HepG2 (cell line): Measurements from ENCODE around the gene RCN1.

ENCODE experiments used
- JUND ChIP-seq: sonication (generic); formaldehyde crosslinking; IDR thresholded peaks from 2 replicates; pipeline ENCODE4 v1.8.0; 2022; ENCODE audit warnings: mild to moderate bottlenecking, missing genetic modification reagents
- ZNF138 ChIP-seq: sonication (generic); formaldehyde crosslinking; IDR thresholded peaks from 2 replicates; pipeline ENCODE4 v1.5.0; 2020; ENCODE audit warnings: mild to moderate bottlenecking, low read depth, missing genetic modification reagents
- TF ChIP-seq, protein P1 (sequence below): IDR thresholded peaks from 2 replicates; pipeline ENCODE4 v1.6.1; 2016; ENCODE audit warnings: missing compliant biosample characterization, missing genetic modification reagents, borderline replicate concordance
- TF ChIP-seq, protein P2 (sequence below), 2 experiments: sonication (generic) in 1 of 2; formaldehyde crosslinking in 1 of 2; IDR thresholded peaks; 2 replicates each; pipeline versions ENCODE4 v1.5.1 to v1.6.1; 2011 to 2020; ENCODE audit warnings: borderline replicate concordance in 1 of 2, low read depth in 1 of 2, low read length in 1 of 2, mild to moderate bottlenecking in 1 of 2, missing genetic modification reagents in 1 of 2, moderate library complexity in 1 of 2
- TF ChIP-seq, protein P3 (sequence below): sonication (generic); formaldehyde crosslinking; IDR thresholded peaks from 2 replicates; pipeline ENCODE4 v1.5.1; 2020; ENCODE audit warnings: mild to moderate bottlenecking, missing genetic modification reagents
- TF ChIP-seq, protein P4 (sequence below): sonication (generic); formaldehyde crosslinking; IDR thresholded peaks from 2 replicates; pipeline ENCODE4 v1.8.0; 2022; ENCODE audit warnings: missing genetic modification reagents, mild to moderate bottlenecking, borderline replicate concordance

DNA sequence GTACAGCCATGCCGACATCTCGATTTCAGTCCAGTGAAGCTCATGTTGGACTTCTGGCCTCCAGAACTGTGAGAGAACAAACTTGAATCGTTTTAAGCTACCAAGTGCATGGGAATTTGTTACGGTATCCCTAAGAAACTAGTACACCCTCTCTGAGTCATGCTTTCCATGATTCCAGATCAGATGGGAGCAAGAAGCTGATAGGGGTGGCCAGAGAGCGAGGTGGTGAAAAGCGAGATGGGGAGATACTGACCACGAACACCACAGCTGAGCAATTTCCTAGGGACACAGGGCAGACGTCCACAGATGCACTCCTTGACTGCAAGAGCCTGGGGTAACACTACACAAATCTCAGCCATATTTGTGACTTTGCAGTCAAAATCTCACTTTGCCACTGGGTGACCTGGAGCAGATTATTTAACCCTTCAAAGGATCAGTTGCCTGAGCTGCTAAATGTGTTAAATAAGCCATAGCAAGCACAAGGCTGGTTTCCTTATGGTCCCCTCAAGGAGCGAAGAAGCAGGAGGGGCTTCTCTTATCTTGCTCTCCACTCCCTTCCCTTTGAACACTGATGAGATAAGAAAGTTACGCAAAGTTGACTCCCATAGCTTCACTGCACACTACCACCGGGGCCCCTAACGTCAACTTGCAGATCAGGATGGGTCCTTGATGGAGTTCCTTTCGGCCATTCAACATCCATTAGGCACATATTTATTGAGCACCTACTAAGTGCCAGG, 22.6 kb upstream of the RCN1 start:
- TF ChIP-seq, protein P1, sequence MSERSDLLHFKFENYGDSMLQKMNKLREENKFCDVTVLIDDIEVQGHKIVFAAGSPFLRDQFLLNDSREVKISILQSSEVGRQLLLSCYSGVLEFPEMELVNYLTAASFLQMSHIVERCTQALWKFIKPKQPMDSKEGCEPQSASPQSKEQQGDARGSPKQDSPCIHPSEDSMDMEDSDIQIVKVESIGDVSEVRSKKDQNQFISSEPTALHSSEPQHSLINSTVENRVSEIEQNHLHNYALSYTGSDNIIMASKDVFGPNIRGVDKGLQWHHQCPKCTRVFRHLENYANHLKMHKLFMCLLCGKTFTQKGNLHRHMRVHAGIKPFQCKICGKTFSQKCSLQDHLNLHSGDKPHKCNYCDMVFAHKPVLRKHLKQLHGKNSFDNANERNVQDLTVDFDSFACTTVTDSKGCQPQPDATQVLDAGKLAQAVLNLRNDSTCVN (CRISPR knock-in tag): no peak
- TF ChIP-seq JUND: no peak
- TF ChIP-seq, protein P2, sequence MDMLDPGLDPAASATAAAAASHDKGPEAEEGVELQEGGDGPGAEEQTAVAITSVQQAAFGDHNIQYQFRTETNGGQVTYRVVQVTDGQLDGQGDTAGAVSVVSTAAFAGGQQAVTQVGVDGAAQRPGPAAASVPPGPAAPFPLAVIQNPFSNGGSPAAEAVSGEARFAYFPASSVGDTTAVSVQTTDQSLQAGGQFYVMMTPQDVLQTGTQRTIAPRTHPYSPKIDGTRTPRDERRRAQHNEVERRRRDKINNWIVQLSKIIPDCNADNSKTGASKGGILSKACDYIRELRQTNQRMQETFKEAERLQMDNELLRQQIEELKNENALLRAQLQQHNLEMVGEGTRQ (IDR thresholded peaks at IDR 0.05; ENCODE audit: low read depth, low read length): no peak
- TF ChIP-seq, protein P2 (CRISPR knock-in tag; IDR thresholded peaks at IDR 0.05; ENCODE audit: borderline replicate concordance): no peak
- TF ChIP-seq ZNF138: no peak
- TF ChIP-seq, protein P3, sequence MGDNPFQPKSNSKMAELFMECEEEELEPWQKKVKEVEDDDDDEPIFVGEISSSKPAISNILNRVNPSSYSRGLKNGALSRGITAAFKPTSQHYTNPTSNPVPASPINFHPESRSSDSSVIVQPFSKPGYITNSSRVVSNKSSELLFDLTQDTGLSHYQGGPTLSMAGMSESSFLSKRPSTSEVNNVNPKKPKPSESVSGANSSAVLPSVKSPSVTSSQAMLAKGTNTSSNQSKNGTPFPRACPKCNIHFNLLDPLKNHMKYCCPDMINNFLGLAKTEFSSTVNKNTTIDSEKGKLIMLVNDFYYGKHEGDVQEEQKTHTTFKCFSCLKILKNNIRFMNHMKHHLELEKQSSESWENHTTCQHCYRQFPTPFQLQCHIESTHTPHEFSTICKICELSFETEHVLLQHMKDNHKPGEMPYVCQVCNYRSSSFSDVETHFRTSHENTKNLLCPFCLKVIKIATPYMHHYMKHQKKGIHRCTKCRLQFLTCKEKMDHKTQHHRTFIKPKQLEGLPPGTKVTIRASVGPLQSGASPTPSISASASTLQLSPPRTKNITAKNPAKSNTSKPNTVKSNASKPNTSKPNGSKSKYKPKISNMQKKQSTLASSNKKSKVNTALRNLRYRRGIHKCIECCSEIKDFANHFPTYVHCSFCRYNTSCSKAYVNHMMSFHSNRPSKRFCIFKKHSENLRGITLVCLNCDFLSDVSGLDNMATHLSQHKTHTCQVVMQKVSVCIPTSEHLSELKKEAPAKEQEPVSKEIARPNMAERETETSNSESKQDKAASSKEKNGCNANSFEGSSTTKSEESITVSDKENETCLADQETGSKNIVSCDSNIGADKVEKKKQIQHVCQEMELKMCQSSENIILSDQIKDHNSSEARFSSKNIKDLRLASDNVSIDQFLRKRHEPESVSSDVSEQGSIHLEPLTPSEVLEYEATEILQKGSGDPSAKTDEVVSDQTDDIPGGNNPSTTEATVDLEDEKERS (CRISPR knock-in tag): no peak
- TF ChIP-seq, protein P4, sequence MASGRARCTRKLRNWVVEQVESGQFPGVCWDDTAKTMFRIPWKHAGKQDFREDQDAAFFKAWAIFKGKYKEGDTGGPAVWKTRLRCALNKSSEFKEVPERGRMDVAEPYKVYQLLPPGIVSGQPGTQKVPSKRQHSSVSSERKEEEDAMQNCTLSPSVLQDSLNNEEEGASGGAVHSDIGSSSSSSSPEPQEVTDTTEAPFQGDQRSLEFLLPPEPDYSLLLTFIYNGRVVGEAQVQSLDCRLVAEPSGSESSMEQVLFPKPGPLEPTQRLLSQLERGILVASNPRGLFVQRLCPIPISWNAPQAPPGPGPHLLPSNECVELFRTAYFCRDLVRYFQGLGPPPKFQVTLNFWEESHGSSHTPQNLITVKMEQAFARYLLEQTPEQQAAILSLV (CRISPR knock-in tag): no peak
